ENCODE measurements around the gene CCDC18.

- TF ChIP-seq POU6F1 (CRISPR knock-in tag; IDR thresholded peaks at IDR 0.05; ENCODE audit: borderline replicate concordance, low read depth) (no peak), ZNF8 (CRISPR knock-in tag; IDR thresholded peaks at IDR 0.05) (no peak), PATZ1 (CRISPR knock-in tag; IDR thresholded peaks at IDR 0.05; ENCODE audit: borderline replicate concordance) (no peak), CSRNP3 (CRISPR knock-in tag; IDR thresholded peaks at IDR 0.05) (no peak), CSDC2 (CRISPR knock-in tag; IDR thresholded peaks at IDR 0.05) (no peak), ISL1 (CRISPR knock-in tag; IDR thresholded peaks at IDR 0.05) (no peak), RARB (CRISPR knock-in tag; IDR thresholded peaks at IDR 0.05) (no peak), ZFP3 (CRISPR knock-in tag; IDR thresholded peaks at IDR 0.05) (no peak), BACH2 (CRISPR knock-in tag; IDR thresholded peaks at IDR 0.05; ENCODE audit: borderline replicate concordance) (no peak), GLIS3 (CRISPR knock-in tag; IDR thresholded peaks at IDR 0.05) (no peak), TSHZ2 (CRISPR knock-in tag; IDR thresholded peaks at IDR 0.05) (no peak), CREB5 (CRISPR knock-in tag; IDR thresholded peaks at IDR 0.05; ENCODE audit: low read depth) (no peak)
Measured at GRCh38 chr1:93205892-93206566, 25.5 kb downstream of the CCDC18 start.
